ENCODE results near the gene MT1M.
"Not testable (repeated sequence)": the region's sequence is repeated elsewhere in the genome, so short reads cannot be mapped to it uniquely, and the experiment has no call there.

The MT1M gene

DNA sequence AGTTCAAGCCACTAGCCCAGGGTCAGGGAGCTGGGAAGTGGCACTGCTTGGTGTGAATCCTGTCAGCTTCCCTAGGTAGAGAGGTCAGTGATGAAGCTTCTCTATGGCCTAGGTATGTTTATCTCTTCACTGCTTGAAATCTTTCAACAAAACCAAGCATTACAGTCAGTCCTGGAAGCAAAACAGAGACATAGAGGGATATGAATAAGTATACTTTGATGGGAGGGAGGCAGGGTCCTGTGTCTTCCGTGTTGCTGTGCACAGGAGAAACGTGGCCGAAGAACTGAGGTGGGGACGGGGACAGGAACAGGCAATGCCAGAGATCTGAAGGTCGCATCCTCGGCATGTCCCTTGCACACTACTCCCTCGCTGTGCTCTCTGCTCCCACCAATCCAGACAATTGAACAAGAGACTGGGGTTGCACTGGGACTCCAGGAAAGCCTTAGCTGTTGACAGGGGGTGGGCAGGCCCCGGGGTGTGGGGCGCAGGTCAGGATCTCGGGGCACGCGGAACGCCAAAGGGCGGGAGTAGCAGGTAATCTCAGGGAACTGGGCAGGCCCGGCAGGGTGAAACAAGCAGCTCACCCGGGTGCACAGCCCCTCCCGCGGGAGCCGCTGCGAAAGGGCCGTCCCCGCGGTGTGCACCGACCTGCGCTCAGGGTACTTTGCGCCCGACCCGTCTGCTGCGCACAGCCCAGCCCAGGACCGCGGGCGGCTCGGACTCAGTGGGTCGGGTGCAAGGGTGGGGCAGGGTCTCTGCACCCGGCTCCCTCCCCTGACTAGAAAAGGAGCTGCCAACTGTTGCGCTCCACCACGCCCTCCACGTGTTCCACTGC, 36.8 kb downstream of the MT1M start, which contains the start of gene MT1H:
Gene MT1H (plus strand): TSS at position 810 of the 835 bp plus-strand sequence. CDS start 71 bp downstream, outside the sequence.
- Histone ChIP-seq H3K79me2 (ENCODE audit: insufficient read depth, low read length) (no peaks in the 10 kb centered on the region), H3K9me2 (replicated peaks; ENCODE audit: low read depth, low read length) (no peaks in the 10 kb centered on the region), H3K4me1 (ENCODE audit: insufficient read depth, low read length, poor library complexity, severe bottlenecking) (no peaks in the 10 kb centered on the region), H3K4me2 (ENCODE audit: low read depth, low read length, poor library complexity, severe bottlenecking) (no peak within 1 kb of the TSS), H3K36me3 (ENCODE audit: insufficient read depth, low read length) (no peaks in the 10 kb centered on the region), H3K27me3 (ENCODE audit: insufficient read depth, low read length, poor library complexity, severe bottlenecking) (no peaks in the 10 kb centered on the region), H3K9ac (ENCODE audit: low read depth, low read length, poor library complexity, severe bottlenecking) (no peak within 1 kb of the TSS), H3F3A (ENCODE audit: low read depth) (no peaks in the 10 kb centered on the region), H3K4me3 (ENCODE audit: low read length, poor library complexity, severe bottlenecking) (no peak within 1 kb of the TSS), H2AFZ (ENCODE audit: low read length) (no peak within 1 kb of the TSS), H4K20me1 (ENCODE audit: insufficient read depth, low read length, poor library complexity, severe bottlenecking) (no peaks in the 10 kb centered on the region), H3K9me3 (ENCODE audit: insufficient read depth, low read depth, low read length) (no peaks in the 10 kb centered on the region)
- TF ChIP-seq, protein P1, sequence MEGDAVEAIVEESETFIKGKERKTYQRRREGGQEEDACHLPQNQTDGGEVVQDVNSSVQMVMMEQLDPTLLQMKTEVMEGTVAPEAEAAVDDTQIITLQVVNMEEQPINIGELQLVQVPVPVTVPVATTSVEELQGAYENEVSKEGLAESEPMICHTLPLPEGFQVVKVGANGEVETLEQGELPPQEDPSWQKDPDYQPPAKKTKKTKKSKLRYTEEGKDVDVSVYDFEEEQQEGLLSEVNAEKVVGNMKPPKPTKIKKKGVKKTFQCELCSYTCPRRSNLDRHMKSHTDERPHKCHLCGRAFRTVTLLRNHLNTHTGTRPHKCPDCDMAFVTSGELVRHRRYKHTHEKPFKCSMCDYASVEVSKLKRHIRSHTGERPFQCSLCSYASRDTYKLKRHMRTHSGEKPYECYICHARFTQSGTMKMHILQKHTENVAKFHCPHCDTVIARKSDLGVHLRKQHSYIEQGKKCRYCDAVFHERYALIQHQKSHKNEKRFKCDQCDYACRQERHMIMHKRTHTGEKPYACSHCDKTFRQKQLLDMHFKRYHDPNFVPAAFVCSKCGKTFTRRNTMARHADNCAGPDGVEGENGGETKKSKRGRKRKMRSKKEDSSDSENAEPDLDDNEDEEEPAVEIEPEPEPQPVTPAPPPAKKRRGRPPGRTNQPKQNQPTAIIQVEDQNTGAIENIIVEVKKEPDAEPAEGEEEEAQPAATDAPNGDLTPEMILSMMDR (conservative IDR thresholded peaks at IDR 0.05; ENCODE audit: low read length) = no peak
- TF ChIP-seq EZH2phosphoT487 (IDR thresholded peaks at IDR 0.05; ENCODE audit: borderline replicate concordance) = no peak

- H3F3A ChIP-seq (ENCODE audit: low read depth) = no peaks in the 10 kb centered on the region
- no peaks in the 10 kb centered on the region for H3K79me2 ChIP-seq (ENCODE audit: insufficient read depth, low read length)
- no peaks in the 10 kb centered on the region for H3K36me3 ChIP-seq (ENCODE audit: insufficient read depth, low read length)
- TF ChIP-seq, protein P1 (conservative IDR thresholded peaks at IDR 0.05; ENCODE audit: low read length) = no peak
- no peak for TF ChIP-seq EZH2phosphoT487 (IDR thresholded peaks at IDR 0.05; ENCODE audit: borderline replicate concordance)
- H3K4me1 ChIP-seq (ENCODE audit: insufficient read depth, low read length, poor library complexity, severe bottlenecking) = no peaks in the 10 kb centered on the region
- H3K9me2 ChIP-seq (replicated peaks; ENCODE audit: low read depth, low read length) = no peaks in the 10 kb centered on the region
- no peak overlapping the region for H2AFZ ChIP-seq (ENCODE audit: low read length)
- no peak overlapping the region for H3K4me2 ChIP-seq (ENCODE audit: low read depth, low read length, poor library complexity, severe bottlenecking)
- H3K9me3 ChIP-seq (ENCODE audit: insufficient read depth, low read depth, low read length) = no peaks in the 10 kb centered on the region
- H4K20me1 ChIP-seq (ENCODE audit: insufficient read depth, low read length, poor library complexity, severe bottlenecking) = no peaks in the 10 kb centered on the region
- H3K9ac ChIP-seq (ENCODE audit: low read depth, low read length, poor library complexity, severe bottlenecking) = no peak overlapping the region
- no peaks in the 10 kb centered on the region for H3K27me3 ChIP-seq (ENCODE audit: insufficient read depth, low read length, poor library complexity, severe bottlenecking)
- no peak overlapping the region for H3K4me3 ChIP-seq (ENCODE audit: low read length, poor library complexity, severe bottlenecking)
Observed at GRCh38 chr16:56669840-56670619, 37.6 kb downstream of the MT1M start.

GRCh38 chr16:56670620-56670934, 38.1 kb downstream of the MT1M start:
- no peaks in the 10 kb centered on the region for H3K27me3 ChIP-seq (ENCODE audit: insufficient read depth, low read length, poor library complexity, severe bottlenecking)
- TF ChIP-seq EZH2phosphoT487 (IDR thresholded peaks at IDR 0.05; ENCODE audit: borderline replicate concordance) = no peak
- TF ChIP-seq, protein P1 (conservative IDR thresholded peaks at IDR 0.05; ENCODE audit: low read length) = no peak
- H3K9me2 ChIP-seq (replicated peaks; ENCODE audit: low read depth, low read length) = no peaks in the 10 kb centered on the region
- no peak overlapping the region for H3K4me3 ChIP-seq (ENCODE audit: low read length, poor library complexity, severe bottlenecking)
- no peaks in the 10 kb centered on the region for H3K36me3 ChIP-seq (ENCODE audit: insufficient read depth, low read length)
- H4K20me1 ChIP-seq (ENCODE audit: insufficient read depth, low read length, poor library complexity, severe bottlenecking) = no peaks in the 10 kb centered on the region
- no peak overlapping the region for H3K9ac ChIP-seq (ENCODE audit: low read depth, low read length, poor library complexity, severe bottlenecking)
- no peak overlapping the region for H2AFZ ChIP-seq (ENCODE audit: low read length)
- no peaks in the 10 kb centered on the region for H3K4me1 ChIP-seq (ENCODE audit: insufficient read depth, low read length, poor library complexity, severe bottlenecking)
- H3F3A ChIP-seq (ENCODE audit: low read depth) = no peaks in the 10 kb centered on the region
- H3K4me2 ChIP-seq (ENCODE audit: low read depth, low read length, poor library complexity, severe bottlenecking) = no peak overlapping the region
- H3K79me2 ChIP-seq (ENCODE audit: insufficient read depth, low read length) = no peaks in the 10 kb centered on the region
- no peaks in the 10 kb centered on the region for H3K9me3 ChIP-seq (ENCODE audit: insufficient read depth, low read depth, low read length)

DNA sequence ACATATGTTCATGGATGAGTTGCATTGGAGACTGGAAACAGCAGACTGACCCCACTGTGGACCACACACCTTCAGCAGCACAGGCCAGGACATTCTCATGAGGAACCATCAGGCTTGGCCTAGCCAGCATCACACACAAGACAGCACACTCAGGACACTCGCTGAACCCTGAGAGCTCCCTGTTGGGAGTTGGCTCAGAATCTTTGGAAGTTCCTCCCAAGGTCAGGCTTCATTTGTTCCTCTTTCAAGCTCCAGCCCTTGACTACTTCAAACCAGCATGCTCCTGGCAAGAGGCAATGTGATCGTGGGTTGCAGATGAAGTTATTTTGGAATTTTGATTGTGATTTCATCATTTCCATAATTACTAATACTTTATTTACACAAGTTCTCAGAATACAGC, 39.2 kb downstream of the MT1M start:
- H3K36me3 ChIP-seq (ENCODE audit: insufficient read depth, low read length); H3F3A ChIP-seq (ENCODE audit: low read depth); H3K4me2 ChIP-seq (ENCODE audit: low read depth, low read length, poor library complexity, severe bottlenecking); H4K20me1 ChIP-seq (ENCODE audit: insufficient read depth, low read length, poor library complexity, severe bottlenecking); H3K4me1 ChIP-seq (ENCODE audit: insufficient read depth, low read length, poor library complexity, severe bottlenecking); H3K9ac ChIP-seq (ENCODE audit: low read depth, low read length, poor library complexity, severe bottlenecking); H3K9me2 ChIP-seq (replicated peaks; ENCODE audit: low read depth, low read length); H2AFZ ChIP-seq (ENCODE audit: low read length); H3K79me2 ChIP-seq (ENCODE audit: insufficient read depth, low read length); H3K4me3 ChIP-seq (ENCODE audit: low read length, poor library complexity, severe bottlenecking); H3K9me3 ChIP-seq (ENCODE audit: insufficient read depth, low read depth, low read length); H3K27me3 ChIP-seq (ENCODE audit: insufficient read depth, low read length, poor library complexity, severe bottlenecking): not testable (repeated sequence)

DNA sequence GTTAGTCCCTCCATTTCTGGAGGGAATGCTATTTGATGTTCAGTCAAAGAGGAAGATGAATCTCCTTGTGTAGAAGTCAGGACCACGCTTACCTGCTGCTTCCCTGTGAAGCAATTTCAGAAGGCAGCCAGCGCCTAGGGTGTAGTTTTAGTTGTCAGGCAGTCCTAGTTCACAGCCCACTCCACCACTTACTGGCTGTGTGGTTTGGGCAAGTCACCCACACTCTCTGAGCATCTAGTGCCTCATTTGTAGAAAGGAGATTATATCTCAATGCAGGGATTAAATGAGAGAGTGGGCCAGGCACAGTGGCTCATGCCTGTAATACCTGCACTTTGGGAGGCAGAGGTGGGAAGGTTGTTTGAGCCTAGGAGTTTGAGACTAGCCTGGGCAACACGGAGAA, 39.7 kb downstream of the MT1M start:
- not testable (repeated sequence) for H3K4me3 ChIP-seq (ENCODE audit: low read length, poor library complexity, severe bottlenecking); H4K20me1 ChIP-seq (ENCODE audit: insufficient read depth, low read length, poor library complexity, severe bottlenecking); H3F3A ChIP-seq (ENCODE audit: low read depth); H3K79me2 ChIP-seq (ENCODE audit: insufficient read depth, low read length); H3K36me3 ChIP-seq (ENCODE audit: insufficient read depth, low read length); H3K4me1 ChIP-seq (ENCODE audit: insufficient read depth, low read length, poor library complexity, severe bottlenecking); H2AFZ ChIP-seq (ENCODE audit: low read length); H3K9ac ChIP-seq (ENCODE audit: low read depth, low read length, poor library complexity, severe bottlenecking); H3K4me2 ChIP-seq (ENCODE audit: low read depth, low read length, poor library complexity, severe bottlenecking); H3K9me2 ChIP-seq (replicated peaks; ENCODE audit: low read depth, low read length); H3K9me3 ChIP-seq (ENCODE audit: insufficient read depth, low read depth, low read length); H3K27me3 ChIP-seq (ENCODE audit: insufficient read depth, low read length, poor library complexity, severe bottlenecking)

Data from Loucy (cell line).